ENCODE measurements around the gene ANKRD23.

- TF ChIP-seq CTCF (conservative IDR thresholded peaks at IDR 0.05) = no peak
- no peak for TF ChIP-seq ZFX (IDR thresholded peaks at IDR 0.05)
Observed at GRCh38 chr2:96860065-96861029, 16.5 kb upstream of the ANKRD23 start.
